ENCODE results near the gene GHRHR. TPM values are rescaled to one million over a fixed set of nuclear protein-coding genes. Genes with fewer than 3 reads are reported as not detected.

The GHRHR gene
- total RNA-seq, 1 experiment from 2014 or later: not detected

- no peak for DNase-seq (ENCODE audit: extremely low read depth, low read depth)
Measured at GRCh38 chr7:30965883-30966282, 2.1 kb downstream of the GHRHR start.

GRCh38 chr7:30968294-30968693 lies 4.5 kb downstream of the GHRHR start:
- no peak for DNase-seq (ENCODE audit: extremely low read depth, low read depth)

GRCh38 chr7:30968747-30969603 lies 5.2 kb downstream of the GHRHR start:
- DNase-seq (ENCODE audit: extremely low read depth, low read depth): no peak

- no peak for DNase-seq (ENCODE audit: extremely low read depth, low read depth)
Measured at GRCh38 chr7:30969604-30969970, 5.8 kb downstream of the GHRHR start.

GRCh38 chr7:30970074-30970473 lies 6.3 kb downstream of the GHRHR start:
- DNase-seq (ENCODE audit: extremely low read depth, low read depth): no peak

- DNase-seq (ENCODE audit: extremely low read depth, low read depth): no peak
Measured at GRCh38 chr7:30970594-30971094, 6.9 kb downstream of the GHRHR start.

GRCh38 chr7:30971440-30971839 lies 7.7 kb downstream of the GHRHR start:
- no peak for DNase-seq (ENCODE audit: extremely low read depth, low read depth)

GRCh38 chr7:30971840-30972563 lies 8.2 kb downstream of the GHRHR start:
- no peak for DNase-seq (ENCODE audit: extremely low read depth, low read depth)

- DNase-seq (ENCODE audit: extremely low read depth, low read depth): no peak
Measured at GRCh38 chr7:30973292-30973691, 9.5 kb downstream of the GHRHR start.

GRCh38 chr7:30973791-30974604 lies 10.2 kb downstream of the GHRHR start:
- no peak for DNase-seq (ENCODE audit: extremely low read depth, low read depth)

GRCh38 chr7:30974605-30975255 lies 11.0 kb downstream of the GHRHR start:
- peak; percentile 33 for DNase-seq (ENCODE audit: extremely low read depth, low read depth)

GRCh38 chr7:30975256-30975899 lies 11.6 kb downstream of the GHRHR start:
- no peak for DNase-seq (ENCODE audit: extremely low read depth, low read depth)

GRCh38 chr7:30976381-30976780 lies 12.6 kb downstream of the GHRHR start:
- DNase-seq (ENCODE audit: extremely low read depth, low read depth): no peak

GRCh38 chr7:30977222-30977621 lies 13.5 kb downstream of the GHRHR start:
- no peak for DNase-seq (ENCODE audit: extremely low read depth, low read depth)

- peak; percentile 24 for DNase-seq (ENCODE audit: extremely low read depth, low read depth)
Measured at GRCh38 chr7:30977896-30978564, 14.3 kb downstream of the GHRHR start.

- DNase-seq (ENCODE audit: extremely low read depth, low read depth): no peak
Measured at GRCh38 chr7:30979027-30979426, 15.3 kb downstream of the GHRHR start.

GRCh38 chr7:30980194-30980593 lies 16.4 kb downstream of the GHRHR start:
- no peak for DNase-seq (ENCODE audit: extremely low read depth, low read depth)

GRCh38 chr7:30980751-30981150 lies 17.0 kb downstream of the GHRHR start:
- no peak for DNase-seq (ENCODE audit: extremely low read depth, low read depth)
